HG02938 (cell line): ENCODE measurements around the gene HNRNPM.
"Not testable (repeated sequence)": the region's sequence is repeated elsewhere in the genome, so short reads cannot be mapped to it uniquely, and the experiment has no call there.

Source experiments
- ATAC-seq: cut with Tn5 transposase; IDR thresholded peaks from one replicate; pipeline ENCODE4 v1.9.1; 2021; ENCODE audit warnings: mild to moderate bottlenecking, moderate library complexity; ENCODE audit not compliant: unreplicated experiment

HNRNPM gene

GRCh38 chr19:8444677-8445487 lies at the start of gene HNRNPM:
Gene HNRNPM, plus strand, starts transcription at chr19:8444975. Its CDS starts 24 bp downstream, at chr19:8444999.
- peak; percentile 77 for ATAC-seq

GRCh38 chr19:8395621-8396082 lies 49.1 kb upstream of the HNRNPM start:
- ATAC-seq = no peak

- no peak for ATAC-seq
Observed at GRCh38 chr19:8396185-8396562, 48.6 kb upstream of the HNRNPM start.

- ATAC-seq = no peak
Observed at GRCh38 chr19:8396563-8397203, 48.1 kb upstream of the HNRNPM start.

GRCh38 chr19:8397271-8397670 lies 47.5 kb upstream of the HNRNPM start:
- no peak for ATAC-seq

- no peak for ATAC-seq
Observed at GRCh38 chr19:8397746-8398310, 46.9 kb upstream of the HNRNPM start.

- no peak for ATAC-seq
Observed at GRCh38 chr19:8398311-8398771, 46.4 kb upstream of the HNRNPM start.

GRCh38 chr19:8399681-8400188 lies 45.0 kb upstream of the HNRNPM start:
- ATAC-seq = no peak

- ATAC-seq = no peak
Observed at GRCh38 chr19:8401981-8402411, 42.8 kb upstream of the HNRNPM start.

GRCh38 chr19:8403098-8403819 lies 41.5 kb upstream of the HNRNPM start:
- no peak for ATAC-seq

GRCh38 chr19:8403820-8404109 lies 41.0 kb upstream of the HNRNPM start:
- ATAC-seq = no peak

- ATAC-seq = no peak
Observed at GRCh38 chr19:8404391-8405151, 40.2 kb upstream of the HNRNPM start.

- not testable (repeated sequence) for ATAC-seq
Observed at GRCh38 chr19:8410718-8411117, 34.1 kb upstream of the HNRNPM start.

- peak; percentile 99 for ATAC-seq
Observed at GRCh38 chr19:8412783-8413628, 31.8 kb upstream of the HNRNPM start, which contains the start of gene MARCHF2. Gene MARCHF2, plus strand, starts transcription at chr19:8413305. Its CDS starts 8,536 bp downstream, at chr19:8421841.

GRCh38 chr19:8413629-8413995 lies 31.2 kb upstream of the HNRNPM start:
- ATAC-seq = no peak

- ATAC-seq = no peak
Observed at GRCh38 chr19:8416796-8417195, 28.0 kb upstream of the HNRNPM start.

- ATAC-seq = no peak
Observed at GRCh38 chr19:8421484-8422461, 23.0 kb upstream of the HNRNPM start.

GRCh38 chr19:8423817-8424223 lies 21.0 kb upstream of the HNRNPM start:
- ATAC-seq = no peak
